GM19240 (cell line): Measurements from ENCODE around the gene PPIL1.
A peak's percentile ranks its signal among the peaks of the same experiment; 100 is the strongest.

ENCODE experiments used
- DNase-seq: peaks from one replicate; pipeline ENCODE4 v3.0.0; 2011; ENCODE audit warnings: low spot score; ENCODE audit not compliant: insufficient read length

The PPIL1 gene

DNA sequence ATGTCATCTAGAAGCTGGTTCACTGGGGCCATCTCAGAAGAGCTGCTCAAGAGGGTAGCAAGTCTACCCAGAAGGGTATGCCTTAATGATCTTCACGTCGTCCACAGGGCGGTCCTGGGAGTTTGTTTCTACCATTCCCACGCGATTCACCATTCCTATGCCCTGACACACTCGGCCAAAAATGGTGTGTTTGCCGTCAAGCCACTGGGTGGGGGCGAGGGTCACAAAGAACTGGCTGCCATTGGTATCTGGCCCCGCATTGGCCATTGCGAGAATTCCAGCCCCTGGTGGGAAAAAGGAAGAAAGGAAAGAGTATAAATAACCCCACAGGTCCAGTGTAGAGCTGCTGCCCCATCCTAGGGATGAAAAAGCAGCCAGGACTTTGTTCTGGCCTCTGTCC lies 18.9 kb downstream of the PPIL1 start:
- DNase-seq = no peak

DNA sequence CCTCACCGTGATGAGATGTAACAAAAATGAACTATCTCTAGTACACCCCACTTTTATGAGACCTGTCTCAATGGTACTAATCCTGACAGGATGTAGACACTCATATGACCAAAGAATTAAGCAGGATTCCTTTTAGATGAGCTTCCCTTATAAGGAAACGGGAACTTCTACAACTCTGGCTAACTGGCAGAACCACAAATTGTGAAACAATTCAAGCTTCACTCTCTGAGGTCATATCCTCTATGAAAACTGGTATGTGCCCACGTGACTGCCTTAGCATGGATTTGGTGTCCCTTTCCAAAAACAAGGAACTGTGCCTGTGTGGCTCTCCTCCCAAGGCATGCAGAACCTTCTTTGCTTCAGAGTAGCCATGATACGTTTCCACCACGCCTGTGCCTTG lies 21.3 kb downstream of the PPIL1 start:
- DNase-seq = no peak

DNA sequence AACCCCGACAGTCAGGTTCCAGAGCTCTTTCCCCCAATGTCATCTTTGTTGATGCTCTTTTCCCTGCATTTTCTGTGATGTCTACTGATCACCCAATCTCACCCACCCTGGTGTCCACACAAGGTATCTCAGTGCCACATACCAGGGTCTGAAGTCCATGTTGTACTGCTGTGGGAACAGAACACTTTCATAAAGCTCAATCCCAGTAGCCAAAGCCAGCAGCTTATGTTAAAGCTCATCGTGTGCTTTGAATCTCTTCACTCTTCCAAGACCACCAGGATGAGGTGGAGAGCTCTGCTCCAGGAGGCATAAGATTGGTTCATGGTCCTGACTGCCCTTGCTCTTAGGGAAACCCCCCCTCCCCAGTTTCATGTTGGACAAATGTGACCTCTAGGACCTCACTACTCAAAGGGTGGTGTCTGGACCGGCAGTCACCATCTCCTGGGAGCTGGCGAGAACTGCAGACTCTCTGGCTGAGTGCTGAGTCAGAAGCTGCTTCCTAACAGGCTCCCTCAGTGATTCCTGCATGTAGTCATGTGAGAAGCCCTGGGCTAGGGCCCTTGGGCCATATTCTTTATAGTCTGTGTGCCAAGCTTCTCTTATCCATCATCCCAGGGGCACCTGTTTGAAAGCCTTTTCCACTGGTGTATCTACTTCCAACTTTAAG lies 22.0 kb downstream of the PPIL1 start:
- DNase-seq = no peak

DNA sequence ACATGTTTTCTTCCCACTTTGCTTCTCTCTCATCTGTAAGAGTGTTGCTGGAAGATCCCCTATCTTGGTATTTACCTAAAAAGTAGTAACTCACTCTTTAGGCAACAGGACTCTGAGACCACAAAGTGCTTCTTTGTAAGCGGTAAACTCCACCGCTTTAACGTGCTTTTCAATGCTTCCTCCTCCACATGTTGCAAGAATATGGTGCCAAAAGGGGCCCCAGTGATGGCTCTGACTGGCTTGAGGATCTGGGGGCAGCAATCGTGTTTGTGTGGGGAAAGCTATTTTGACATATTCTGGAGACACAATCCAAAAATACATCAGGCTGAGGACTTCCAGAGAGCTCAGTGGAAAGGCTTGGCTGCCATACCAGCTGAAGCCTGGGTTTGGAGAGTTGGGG lies 23.0 kb downstream of the PPIL1 start:
- DNase-seq = no peak

DNA sequence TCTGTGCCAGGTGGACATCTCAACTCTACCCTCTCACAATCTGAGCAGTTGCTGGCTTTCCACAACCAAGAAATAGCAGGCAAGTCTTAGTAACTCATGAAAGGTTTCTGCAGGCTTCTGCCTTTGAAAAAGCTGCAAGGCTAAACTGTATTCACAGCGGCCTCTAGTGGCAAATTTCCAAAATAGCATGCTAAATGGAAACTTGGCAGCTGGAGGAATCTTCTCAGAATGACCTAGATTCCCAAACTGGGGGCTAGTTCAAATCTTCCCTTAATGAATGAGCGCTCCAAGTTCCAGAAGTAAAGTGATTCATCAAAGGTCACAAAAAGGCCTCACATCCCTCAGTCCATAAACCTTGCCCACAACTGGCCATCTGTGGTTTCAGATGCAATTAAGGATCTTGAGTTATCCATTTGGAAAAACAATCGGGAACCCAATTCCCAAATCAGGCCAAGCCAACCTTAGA lies 23.4 kb downstream of the PPIL1 start:
- DNase-seq = peak; percentile 31

DNA sequence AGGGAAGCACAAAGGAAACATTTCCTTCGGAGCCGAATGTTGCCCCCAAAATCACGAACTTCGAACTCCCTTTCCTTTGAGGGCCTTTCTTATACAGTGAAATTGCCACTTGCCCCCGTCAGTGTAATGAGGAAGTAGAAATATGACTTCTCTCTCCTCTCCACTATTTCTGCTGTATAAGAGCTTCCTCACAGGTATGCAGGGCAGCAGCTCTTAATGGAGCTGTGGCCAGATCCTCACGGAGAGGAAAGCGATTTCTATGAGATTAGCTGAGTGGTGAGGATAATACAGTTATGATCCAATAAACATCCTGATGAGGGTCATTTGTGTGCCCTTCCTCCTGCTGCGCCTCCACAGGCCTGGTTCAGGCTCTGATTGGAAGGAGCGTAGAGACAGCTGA lies 24.6 kb downstream of the PPIL1 start:
- no peak for DNase-seq

DNA sequence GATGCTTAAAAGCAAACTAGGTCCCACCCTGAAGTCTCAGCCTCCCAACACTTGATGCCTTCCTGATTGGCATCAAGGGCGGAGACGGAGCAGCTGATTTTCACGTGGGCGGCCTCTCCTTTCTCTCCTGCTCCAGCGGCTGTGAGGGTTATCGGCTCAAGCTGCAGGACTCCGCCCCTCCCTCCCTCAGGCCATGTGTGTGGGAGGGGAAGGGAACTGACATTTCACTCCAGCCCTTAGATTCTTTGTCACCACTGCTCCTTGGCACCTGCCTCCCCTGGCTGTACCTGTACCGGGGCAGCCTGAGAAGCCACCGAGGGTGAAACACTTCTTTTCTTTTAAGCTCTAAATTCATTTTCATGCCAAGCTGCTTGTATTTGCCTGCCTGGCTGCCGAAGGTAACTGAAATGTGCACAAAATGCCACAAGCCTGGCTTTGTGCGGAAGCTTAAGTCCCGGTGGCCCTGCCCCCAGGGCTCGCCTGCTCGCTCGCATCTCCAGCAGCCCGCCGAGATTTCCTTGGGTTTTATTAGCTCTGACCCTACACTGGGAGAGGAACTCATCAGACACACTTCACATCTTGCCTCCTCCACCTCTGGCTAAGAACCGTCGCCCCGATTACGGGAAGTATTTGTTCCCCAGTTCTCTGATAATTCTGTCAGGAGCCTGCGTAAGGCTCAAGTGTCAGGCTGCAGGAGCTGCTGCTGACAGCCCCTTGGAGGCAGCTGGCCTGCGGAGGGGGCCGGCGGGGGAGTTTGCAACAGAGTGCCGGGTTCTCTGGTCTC lies 25.8 kb downstream of the PPIL1 start:
- no peak for DNase-seq

DNA sequence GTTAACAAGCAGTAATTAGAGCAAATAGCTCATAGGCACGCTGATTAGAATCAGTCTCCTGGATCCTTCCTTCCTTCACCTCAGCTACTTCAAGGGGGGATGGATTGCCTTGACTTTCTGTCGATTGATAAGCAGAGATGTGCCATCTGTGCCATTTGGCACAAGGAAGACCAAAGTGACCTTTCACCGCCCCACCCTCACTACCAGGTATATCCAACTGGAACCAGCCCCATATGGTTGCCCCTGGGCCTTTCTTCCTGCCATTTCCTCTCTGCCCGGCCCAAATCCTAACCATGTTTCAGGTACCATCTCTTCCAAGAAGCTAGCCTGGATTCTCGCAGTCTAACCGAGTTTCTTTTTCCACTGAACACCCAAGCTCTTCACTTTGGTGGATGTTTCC lies 26.6 kb downstream of the PPIL1 start:
- no peak for DNase-seq

DNA sequence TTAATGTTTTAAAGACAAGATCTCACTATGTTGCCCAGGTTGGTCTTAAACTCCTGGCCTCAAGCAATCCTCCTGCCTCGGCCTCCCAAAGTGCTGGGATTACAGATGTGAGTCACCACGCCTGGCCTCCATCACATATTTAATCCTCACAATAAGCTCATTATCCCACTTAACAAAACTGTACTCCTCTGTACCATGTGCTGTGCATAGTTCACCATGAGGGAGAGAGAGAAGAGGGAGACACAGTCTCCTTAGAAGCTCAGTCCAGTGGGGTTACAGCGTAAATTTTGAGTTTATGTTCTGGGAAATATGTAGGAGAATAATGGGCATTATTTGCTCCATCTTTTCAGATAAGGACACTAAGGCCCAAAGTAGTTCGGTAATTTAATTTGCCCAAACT lies 27.5 kb downstream of the PPIL1 start:
- DNase-seq = no peak

DNA sequence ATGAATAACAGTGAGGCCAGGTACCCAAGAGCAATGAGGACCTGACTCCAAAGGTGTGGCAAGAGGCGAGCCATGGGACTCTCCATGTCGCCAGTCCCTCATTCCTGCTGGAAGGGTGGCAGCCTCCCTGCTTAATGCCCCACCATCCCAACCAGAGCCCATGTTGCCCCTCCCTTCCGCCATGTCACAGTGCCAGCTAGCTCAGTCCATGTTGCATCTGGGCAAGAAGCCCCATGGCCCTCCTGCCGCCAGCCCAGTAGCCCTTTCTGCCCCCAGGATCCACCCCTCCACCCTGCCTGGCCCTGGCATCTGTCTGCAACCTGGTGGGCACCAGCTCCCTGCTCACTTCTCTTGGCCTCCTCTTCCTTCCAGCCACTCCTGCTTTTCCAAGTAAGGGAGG lies 29.4 kb downstream of the PPIL1 start:
- no peak for DNase-seq

DNA sequence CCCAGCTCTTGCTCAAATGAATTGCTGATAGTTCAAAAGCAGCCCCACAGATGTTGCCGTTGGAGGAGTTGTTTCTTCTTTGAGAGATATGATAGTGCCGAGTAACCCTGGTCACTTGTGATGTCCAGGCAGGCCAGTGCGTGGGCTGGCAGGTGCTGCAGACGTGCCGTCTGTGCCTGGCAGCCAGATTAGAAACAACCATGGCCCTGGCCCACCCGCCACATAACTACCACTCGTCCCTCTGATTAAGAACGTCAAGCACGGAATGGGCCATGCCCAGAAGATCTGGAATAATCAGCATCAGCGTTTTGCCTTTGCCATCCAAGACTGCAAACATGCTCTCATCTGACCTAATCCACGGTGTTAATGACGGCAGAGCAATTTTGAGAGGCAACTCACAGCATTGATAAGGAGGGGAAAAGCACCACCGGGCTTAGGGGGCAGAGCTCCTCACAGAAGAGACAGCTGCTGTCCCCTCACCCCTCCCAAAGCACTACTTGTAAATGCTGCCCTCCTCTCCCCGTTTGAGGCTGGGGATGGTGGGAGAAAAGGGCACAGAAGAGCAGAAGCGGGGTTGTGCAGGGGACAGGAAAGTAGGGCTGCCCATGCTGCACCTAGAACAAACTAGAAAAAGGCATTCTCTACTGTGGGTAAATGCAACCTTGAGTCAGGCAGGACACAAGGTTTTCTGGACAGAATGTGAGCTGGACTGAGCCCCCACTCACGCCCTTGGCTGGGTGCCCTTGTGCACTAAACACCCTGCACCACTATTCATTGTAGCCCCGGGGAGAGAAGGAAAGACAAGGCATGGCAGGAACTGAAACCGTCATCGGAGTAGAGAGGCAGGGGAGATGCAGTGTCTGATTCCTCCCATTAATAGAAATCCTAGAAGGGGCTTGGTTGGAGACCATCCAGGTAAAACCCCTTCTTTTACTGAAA lies 30.1 kb downstream of the PPIL1 start:
- no peak for DNase-seq

DNA sequence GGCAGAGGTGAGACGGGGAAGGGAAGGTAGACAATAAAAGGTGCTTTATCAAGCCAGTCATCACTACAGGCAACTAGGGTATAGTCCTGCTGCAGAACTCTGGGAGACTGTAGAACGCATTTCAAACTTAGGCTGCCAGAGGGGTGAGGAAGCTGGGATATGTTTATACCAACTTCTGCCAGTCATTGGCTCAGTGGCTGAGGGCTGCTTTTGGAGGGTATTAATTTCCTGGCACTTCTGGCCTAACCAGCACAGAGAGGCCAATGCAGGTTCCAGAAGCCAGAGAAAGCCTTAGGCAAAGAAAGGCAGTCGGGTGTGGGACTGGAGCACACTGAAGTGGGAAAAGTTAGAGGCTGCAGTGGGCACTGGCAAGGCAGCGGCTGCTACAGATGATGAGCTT lies 31.4 kb downstream of the PPIL1 start:
- DNase-seq = no peak

DNA sequence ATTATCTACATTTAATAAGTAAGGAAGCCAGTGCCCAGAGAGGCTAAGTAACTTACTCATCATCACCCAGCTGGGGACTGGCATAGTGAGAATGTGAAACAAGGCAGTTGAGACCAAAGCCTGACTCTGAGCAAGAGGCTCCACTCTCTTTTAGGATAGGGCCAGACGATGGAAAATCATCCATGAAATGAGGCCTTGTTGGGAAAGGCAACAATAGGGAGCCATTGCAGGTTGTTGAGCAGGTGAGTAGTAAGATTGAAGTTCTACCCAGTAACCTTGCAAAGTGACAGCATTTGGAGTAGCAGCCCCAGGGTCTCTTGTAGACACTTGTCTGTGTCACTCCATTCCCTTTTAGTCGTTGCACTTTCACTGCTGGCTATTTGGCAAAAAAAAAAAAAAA lies 32.8 kb downstream of the PPIL1 start:
- DNase-seq = no peak

DNA sequence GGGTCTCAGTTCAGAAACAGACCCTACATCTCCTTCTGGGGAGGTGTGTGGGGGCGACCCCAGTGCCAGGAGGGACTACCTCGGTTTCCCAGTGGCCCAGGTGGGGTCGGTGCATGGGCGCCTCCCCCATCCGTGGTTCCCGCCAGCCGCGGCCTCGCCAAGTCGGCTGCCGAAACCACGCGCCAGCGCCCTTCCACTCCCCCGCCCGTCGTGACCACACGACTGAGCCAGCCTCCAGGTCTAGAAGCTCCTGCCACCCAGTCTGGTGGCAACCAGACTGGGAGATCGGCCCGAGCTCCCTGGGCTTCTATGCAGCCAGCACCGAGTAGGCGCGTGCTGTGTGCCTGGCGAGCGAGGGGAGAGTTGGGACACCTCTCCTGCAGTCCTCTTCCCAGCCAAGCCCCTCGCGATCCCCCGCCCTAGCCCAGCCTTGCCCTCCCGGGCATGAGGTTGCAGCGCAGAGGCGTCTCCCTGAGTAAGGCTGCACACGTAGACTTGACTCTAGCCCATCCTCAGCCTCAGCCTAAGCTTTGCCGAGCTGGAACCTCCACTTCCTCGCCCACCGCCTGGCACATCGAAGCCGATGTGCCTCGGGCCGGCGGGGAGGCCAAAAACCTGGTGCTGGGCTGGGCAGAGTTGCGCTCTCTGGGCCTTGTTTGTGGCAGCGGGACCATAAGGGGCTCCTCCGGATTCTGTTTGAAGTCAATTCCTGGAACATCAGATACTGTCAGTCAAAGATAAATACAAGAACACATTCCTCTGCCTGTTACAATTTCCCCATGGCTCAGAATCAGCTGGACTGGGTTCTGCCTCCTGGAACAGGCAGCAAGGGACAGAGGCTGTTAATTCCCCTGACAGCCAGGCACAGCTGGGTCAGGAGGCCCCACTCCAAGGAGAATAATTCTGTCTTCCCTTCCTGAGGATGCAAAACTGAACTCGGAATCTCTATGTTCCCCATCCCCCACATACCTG lies 33.9 kb downstream of the PPIL1 start:
- no peak for DNase-seq

DNA sequence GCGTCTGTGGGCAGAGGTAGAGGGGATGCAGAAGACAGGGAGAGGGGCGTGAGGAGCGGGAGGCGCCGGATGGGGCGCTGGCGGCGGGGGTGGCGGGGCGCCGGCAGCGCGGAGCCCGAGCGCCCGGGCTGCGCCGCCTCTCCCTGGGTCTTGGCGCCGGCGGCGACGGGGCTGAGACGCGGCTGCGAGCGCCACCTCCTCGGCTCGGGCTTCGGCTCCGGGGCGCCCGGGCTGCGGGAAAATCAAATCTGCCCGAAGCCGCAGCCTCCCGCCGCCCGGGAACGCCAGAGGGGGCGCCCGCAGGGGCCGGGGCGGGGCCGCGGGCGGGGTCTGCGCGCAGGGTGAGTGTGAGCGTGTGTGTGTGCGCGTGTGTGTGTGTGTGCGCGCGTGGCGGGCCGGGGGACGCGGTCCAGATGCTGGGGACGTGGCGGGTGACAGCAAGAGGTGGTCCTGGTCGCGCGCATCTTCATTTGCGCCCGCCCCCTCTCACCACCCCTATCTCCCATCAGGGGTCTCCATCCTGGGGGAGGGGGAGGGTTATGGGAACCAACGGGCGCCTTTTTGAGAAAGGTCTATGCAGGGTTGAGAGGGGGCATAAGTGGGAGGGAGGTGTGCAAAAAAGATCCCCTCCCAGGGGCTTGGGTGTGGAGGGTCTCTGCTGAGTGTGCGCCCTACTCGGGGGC lies 34.7 kb downstream of the PPIL1 start:
- DNase-seq = no peak

DNA sequence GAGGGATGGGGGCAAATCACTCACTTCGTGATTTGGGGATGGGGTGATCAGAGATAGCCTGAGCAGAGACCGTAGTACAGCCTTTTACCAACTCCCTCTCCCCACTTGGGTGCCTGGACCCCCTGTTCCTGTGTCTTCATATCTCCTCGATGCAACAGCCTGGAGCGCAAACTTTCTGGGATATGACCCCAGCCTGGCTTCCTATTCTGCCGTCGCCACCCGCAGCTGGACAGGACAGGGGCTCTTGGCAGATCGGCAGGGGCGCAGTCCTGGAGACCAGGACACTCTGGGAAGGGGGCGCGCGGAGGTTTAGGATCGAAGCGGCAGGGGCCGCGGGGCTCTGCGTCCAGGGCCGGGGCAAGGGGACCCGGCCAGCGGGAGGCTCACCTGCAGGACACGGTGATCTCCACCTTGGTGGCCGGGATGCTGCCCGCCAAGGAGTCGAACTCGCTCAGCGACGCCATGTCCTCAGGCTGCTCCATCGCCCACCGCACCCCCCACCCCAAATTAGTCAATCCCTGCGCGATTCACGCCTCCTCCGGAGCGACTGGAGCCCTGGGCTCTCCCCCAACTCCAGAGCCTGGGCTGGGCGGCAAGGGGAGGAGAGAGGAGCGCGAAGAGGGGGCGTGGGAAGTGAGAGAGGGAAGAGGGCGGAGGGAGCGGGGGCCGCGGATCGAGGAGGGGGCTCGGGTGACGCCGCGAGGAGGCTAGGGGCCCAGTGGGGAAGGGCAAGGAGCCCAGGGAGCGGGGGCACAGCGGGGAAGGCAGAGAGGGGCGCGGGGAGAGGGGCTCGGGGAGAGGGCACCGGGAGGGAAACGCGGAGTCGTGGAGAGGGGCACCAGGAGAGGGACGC lies 35.5 kb downstream of the PPIL1 start, which contains the start of gene CPNE5:
Gene CPNE5, minus strand, starts transcription at position 549 of the 853 bp plus-strand sequence. Its CDS starts 67 bp downstream, at position 482.
- DNase-seq = no peak

DNA sequence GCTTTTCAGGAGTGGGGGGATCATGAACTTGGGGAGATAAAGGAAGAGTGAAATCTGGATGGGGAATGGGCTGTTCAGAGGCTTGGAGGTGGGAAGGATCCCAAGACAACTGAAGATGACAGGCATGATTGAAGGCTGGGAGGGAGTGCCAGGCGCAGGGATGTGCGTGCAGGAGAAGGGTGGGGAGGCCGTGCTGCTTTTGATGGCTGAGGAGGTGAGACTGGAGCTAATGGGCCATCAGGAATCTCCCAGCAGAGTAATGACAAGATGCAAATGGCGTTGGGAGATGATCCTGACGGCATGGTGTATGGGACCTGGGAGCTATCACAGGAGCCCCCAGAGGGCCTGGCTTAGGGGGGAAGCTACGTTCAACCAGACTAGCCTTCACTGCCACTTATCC lies 36.9 kb downstream of the PPIL1 start:
- DNase-seq = no peak

DNA sequence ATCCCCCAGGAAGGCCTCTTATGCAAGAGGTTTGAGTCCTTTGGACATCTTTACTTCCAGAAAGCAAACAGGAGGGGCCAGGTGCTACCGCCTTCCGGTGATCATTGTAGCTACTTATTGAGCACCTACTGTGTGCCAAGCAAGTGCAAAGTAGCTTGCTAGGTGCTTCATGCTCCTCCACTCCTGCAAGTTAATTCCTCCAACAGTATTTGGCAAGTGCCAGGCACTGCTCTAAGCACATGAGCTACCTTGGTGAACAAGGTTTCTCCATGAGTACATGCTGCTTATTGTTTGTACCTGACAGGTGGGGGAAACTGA lies 37.6 kb downstream of the PPIL1 start:
- DNase-seq = no peak
